Measurements from ENCODE around the gene MAPK11. TPM values are rescaled to one million over a fixed set of nuclear protein-coding genes. Genes with fewer than 3 reads are reported as not detected.

Gene MAPK11
- total and polyA plus RNA-seq, 10 of the 15 experiments (the other 5 are each of a cell fraction or from before 2014, with no cell fraction given), result 0.05 to 12.8 (median 3.7) TPM

- RAD21 ChIA-PET (ENCODE audit: unreplicated experiment), result no interaction called here
- CTCF ChIA-PET, result no interaction called here
- H3K4me2 ChIP-seq (ENCODE audit: control insufficient read depth, insufficient read depth), result no peak overlapping the region
- H3K79me2 ChIP-seq (ENCODE audit: control insufficient read depth, insufficient read depth, low read length), result no peaks in the 10 kb centered on the region
- DNase-seq (ENCODE audit: low read depth, low spot score) (no peak), FAIRE-seq (no peak), ATAC-seq (no peak)
- no peaks in the 10 kb centered on the region for H3K4me1 ChIP-seq (ENCODE audit: control insufficient read depth, insufficient read depth, low read length)
- no TSS peak for BruUV-seq (replicated peaks)
- SMC1A ChIA-PET (ENCODE audit: uncharacterized antibody, unreplicated experiment), result no interaction called here
- peaks cover 9 to 34% of the 10 kb centered on the region in 2 experiments; a peak in 3 of 4 replicates for H3K36me3 ChIP-seq (ENCODE audit: control insufficient read depth in 2 of 2, insufficient read depth in 2 of 2, low read length in 1 of 2)
- H3K9ac ChIP-seq (ENCODE audit: control insufficient read depth, insufficient read depth, low read length), result no peak overlapping the region
- TF ChIP-seq NFYB (IDR thresholded peaks at IDR 0.05; ENCODE audit: insufficient read depth, low read depth, low read length) (no peak), MYC (IDR thresholded peaks at IDR 0.05; ENCODE audit: insufficient read depth, insufficient read length, insufficient replicate concordance, low read length, severe bottlenecking) (no peak), ZNF622 (IDR thresholded peaks at IDR 0.05) (no peak)
- no peaks in the 10 kb centered on the region for H4K20me1 ChIP-seq (ENCODE audit: control insufficient read depth, insufficient read depth)
- H3K27me3 ChIP-seq (replicated peaks in 1 of 2; ENCODE audit: control insufficient read depth in 2 of 2, insufficient read depth in 2 of 2, low read length in 1 of 2), result no peaks in the 10 kb centered on the region
- POLR2A ChIA-PET, result no interaction called here
- no peak overlapping the region for H2AFZ ChIP-seq (ENCODE audit: control insufficient read depth, low read depth, low read length)
- no peaks in the 10 kb centered on the region for H3K9me3 ChIP-seq (replicated peaks; ENCODE audit: control insufficient read depth, insufficient read depth, low read length)
- no peak overlapping the region for H3K27ac ChIP-seq (ENCODE audit: control insufficient read depth, insufficient read depth)
- in situ Hi-C loops (cut with MboI) (no loop called here), intact Hi-C loops (cut with micrococcal nuclease; ENCODE audit: unreplicated experiment) (no loop called here)
- WGBS (ENCODE audit: insufficient coverage, insufficient replicate concordance, low lambda C conversion rate, missing lambda C conversion rate), result 94% methylated on average over 24 of the region's 24 CpGs
- H3K4me3 ChIP-seq, result no peak overlapping the region
Measured at GRCh38 chr22:50225200-50225969, 44.8 kb downstream of the MAPK11 start.

- ChIA-PET POLR2A (no interaction called here), CTCF (no interaction called here), RAD21 (ENCODE audit: unreplicated experiment) (no interaction called here), SMC1A (ENCODE audit: uncharacterized antibody, unreplicated experiment) (no interaction called here)
- BruUV-seq (replicated peaks), result no TSS peak
- peaks cover 9 to 41% of the 10 kb centered on the region in 2 experiments; a peak in 3 of 4 replicates for H3K36me3 ChIP-seq (ENCODE audit: control insufficient read depth in 2 of 2, insufficient read depth in 2 of 2, low read length in 1 of 2)
- no peak overlapping the region for H2AFZ ChIP-seq (ENCODE audit: control insufficient read depth, low read depth, low read length)
- no peaks in the 10 kb centered on the region for H3K79me2 ChIP-seq (ENCODE audit: control insufficient read depth, insufficient read depth, low read length)
- H3K9ac ChIP-seq (ENCODE audit: control insufficient read depth, insufficient read depth, low read length), result no peak overlapping the region
- DNase-seq (ENCODE audit: low read depth, low spot score), result no peak
- intact Hi-C loops (cut with micrococcal nuclease; ENCODE audit: unreplicated experiment) (no loop called here), in situ Hi-C loops (cut with MboI) (no loop called here)
- no peak overlapping the region for H3K27ac ChIP-seq (ENCODE audit: control insufficient read depth, insufficient read depth)
- no peak overlapping the region for H3K4me2 ChIP-seq (ENCODE audit: control insufficient read depth, insufficient read depth)
- no peak for FAIRE-seq
- H3K27me3 ChIP-seq (replicated peaks in 1 of 2; ENCODE audit: control insufficient read depth in 2 of 2, insufficient read depth in 2 of 2, low read length in 1 of 2), result no peaks in the 10 kb centered on the region
- H3K9me3 ChIP-seq (replicated peaks; ENCODE audit: control insufficient read depth, insufficient read depth, low read length), result no peaks in the 10 kb centered on the region
- H3K4me1 ChIP-seq (ENCODE audit: control insufficient read depth, insufficient read depth, low read length), result no peaks in the 10 kb centered on the region
- no peak for ATAC-seq
- H3K4me3 ChIP-seq, result no peak overlapping the region
- H4K20me1 ChIP-seq (ENCODE audit: control insufficient read depth, insufficient read depth), result no peaks in the 10 kb centered on the region
- WGBS (ENCODE audit: insufficient coverage, insufficient replicate concordance, low lambda C conversion rate, missing lambda C conversion rate), result 95% methylated on average over 16 of the region's 16 CpGs
- no peak for TF ChIP-seq ZNF384 (IDR thresholded peaks at IDR 0.05; ENCODE audit: borderline replicate concordance, low read depth, low read length)
- TF ChIP-seq HSF1 (IDR thresholded peaks at IDR 0.05; ENCODE audit: low read depth, low read length), result no peak
- TF ChIP-seq NFYA (IDR thresholded peaks at IDR 0.05; ENCODE audit: borderline replicate concordance, low read depth, low read length), result no peak
- TF ChIP-seq RELA (IDR thresholded peaks at IDR 0.05; ENCODE audit: borderline replicate concordance, partially characterized antibody), result no peak
- no peak for TF ChIP-seq NR2C1 (IDR thresholded peaks at IDR 0.05)
- TF ChIP-seq BCL11A (IDR thresholded peaks at IDR 0.05; ENCODE audit: low read depth, low read length), result no peak
- no peak for TF ChIP-seq PBX3 (IDR thresholded peaks at IDR 0.05; ENCODE audit: insufficient replicate concordance, low read depth, low read length)
Measured at GRCh38 chr22:50224071-50224470, 46.1 kb downstream of the MAPK11 start.

Data from GM12878 (cell line).